HG03196 (cell line): ENCODE results near the gene LCN2.
"Not testable (repeated sequence)": the region's sequence is repeated elsewhere in the genome, so short reads cannot be mapped to it uniquely, and the experiment has no call there.

Experiments used
- ATAC-seq: cut with Tn5 transposase; IDR thresholded peaks from one replicate; pipeline ENCODE4 v1.9.1; 2021; ENCODE audit not compliant: unreplicated experiment

Gene LCN2

DNA sequence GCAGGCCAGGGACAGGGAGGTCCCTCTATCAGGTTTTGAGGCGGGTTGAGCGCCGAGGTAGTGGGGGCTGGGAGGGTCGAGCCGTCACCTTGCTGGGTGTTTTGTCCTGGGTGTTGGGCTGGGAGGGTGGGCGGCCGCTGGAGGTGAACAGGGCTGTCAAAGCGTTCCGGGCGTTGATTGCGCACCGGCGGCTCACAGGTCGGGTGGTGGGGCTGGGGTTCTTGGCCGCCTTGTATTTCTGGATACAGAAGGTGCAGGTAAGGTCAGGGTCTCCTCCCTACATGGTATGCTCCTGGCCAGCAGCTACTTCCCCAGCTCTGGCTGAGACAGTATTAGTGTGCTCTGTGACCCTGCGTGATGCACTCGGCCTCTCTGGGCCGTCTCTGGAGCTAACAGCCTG, 16.9 kb downstream of the LCN2 start:
- ATAC-seq: no peak

DNA sequence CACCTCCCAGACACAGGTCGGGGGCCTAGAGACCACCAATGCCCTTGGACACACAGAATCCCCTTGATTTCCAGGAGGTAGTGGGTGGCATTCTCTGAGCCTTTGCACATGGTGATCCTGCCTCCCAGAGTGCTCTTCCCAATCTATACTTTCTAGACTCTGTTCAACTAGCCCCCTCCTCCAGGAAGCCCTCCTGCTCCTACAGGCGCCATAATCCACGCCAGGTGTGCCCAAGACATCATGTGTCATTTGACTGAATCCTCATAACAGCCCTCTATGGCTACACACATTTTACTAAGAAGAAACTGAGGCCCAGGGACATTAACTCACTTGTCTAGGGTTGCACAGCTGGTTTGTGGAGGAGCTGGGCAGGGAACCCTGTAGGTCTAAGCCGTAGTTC, 18.0 kb downstream of the LCN2 start:
- ATAC-seq: no peak

DNA sequence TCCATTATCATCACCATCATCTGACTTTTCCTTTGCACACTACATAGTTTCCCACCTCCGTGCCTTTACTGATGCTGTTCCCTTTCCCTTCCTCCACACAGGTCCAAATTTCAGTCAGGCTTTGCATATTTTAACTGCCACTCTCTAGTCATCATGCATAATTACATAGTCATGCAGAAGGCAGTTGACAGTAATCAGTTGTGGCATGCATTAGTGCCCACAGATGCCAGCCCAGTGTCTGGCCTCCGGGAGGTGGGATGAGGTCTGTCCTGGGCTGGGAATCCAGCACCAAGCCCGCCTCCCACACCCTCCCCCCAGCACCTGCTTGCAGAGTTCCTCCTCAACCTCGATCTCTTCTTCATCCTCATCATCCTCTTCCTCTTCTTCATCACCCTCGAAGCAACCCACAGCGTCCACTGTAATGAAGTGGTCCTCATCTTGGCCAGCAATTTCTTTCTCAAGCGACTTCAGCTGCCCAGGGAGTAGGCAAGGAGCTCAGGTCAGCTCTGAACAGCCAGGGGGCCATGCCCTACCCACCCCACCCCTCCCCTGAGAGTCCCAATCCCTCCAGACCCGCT, 19.6 kb downstream of the LCN2 start:
- ATAC-seq: no peak

DNA sequence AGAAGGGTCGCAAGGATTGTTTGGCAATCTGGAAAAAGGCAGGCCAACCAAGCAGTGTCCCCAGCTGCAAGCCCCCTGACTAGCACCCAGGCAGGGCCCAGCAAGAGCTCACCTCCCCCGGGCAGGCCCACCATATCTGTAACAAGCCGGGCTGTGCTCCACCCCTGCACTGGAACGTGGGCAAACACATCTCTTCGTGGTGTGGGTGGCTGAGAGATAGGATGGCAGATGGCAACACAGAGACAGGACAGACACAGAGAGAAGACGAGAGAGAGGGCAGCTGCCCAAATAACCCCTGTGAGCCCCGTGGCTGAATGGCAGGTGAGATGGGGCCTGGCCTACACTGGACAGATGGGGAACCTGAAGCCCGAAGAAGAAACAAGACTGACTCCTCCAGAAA, 20.2 kb downstream of the LCN2 start:
- no peak for ATAC-seq

DNA sequence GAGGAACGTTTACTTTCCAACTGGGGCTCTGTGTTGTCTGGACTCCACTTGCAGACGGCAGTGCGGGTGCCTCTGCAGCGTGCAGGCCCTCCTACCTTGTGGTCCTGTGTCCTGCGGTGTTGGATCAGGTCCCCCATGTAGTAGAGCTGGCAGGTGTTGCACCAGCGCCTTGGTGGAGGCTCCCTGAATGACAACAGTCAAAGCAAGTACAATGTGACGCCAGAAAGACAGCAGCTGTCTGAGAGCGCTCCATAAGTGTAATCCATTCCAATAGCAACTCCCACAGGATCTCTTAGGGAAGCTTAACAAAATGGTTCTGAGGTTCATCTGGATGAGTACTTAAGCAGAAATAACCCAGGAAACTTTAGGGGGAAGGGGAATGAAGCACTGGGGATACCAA, 20.7 kb downstream of the LCN2 start:
- no peak for ATAC-seq

DNA sequence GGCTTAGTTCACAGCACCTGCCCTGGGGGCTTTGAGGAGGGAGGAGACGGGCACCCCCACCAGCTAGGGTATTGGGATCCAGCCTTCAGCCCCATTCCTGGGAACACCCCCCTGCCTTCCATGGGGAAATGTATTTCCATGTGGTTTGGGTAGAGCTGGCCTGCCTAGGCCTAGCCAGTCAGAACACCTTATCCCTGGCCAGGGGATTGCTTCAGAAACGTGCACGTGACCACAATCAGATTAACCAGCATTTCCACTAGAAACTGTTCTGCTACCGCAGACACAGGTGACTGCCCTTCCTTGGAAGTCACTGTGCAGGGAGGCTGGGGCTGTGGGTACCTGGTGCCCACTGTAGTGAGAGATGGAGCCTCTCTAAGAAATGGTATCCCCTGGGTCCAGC, 24.8 kb downstream of the LCN2 start:
- ATAC-seq: no peak

DNA sequence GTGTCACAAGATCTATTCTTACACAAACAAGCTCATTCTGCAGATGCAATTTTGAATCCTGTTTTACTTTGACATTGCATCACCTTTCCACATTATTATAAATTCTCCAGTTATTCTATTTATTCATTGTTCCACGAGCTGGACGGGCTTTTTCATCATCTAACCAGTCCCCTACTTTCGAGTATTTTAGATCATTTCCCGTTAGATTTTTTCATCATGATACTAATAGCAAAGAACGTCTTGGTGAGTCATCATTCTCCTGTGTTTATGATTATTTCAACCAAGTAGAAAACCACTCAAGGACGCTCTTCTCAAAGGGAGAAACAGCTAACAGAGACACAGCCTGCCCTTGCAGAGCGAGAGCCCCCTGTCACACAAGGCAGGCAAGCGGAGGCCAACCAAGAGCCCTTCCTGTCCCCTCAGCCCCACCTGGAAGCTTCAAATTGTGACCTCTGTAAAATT, 25.9 kb downstream of the LCN2 start:
- ATAC-seq: no peak

DNA sequence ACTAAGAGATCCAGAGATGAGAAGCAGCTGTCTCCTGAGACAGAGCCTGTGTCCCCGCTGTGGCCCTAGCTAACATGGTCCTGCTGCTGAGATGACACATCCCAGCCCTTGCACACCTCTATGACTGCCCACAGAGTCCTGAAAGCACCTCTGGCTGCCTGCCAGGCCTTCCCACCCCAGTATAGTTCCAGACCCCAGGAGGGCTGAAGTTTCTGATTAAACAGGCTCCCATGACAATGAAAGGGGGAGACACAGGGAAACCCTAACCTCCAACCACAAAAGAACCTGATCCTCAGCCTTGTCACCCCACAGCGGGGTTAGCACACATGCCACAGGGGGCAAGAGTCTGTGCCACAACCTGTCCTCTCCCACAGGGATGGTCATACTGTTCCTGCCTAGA, 26.5 kb downstream of the LCN2 start:
- no peak for ATAC-seq

DNA sequence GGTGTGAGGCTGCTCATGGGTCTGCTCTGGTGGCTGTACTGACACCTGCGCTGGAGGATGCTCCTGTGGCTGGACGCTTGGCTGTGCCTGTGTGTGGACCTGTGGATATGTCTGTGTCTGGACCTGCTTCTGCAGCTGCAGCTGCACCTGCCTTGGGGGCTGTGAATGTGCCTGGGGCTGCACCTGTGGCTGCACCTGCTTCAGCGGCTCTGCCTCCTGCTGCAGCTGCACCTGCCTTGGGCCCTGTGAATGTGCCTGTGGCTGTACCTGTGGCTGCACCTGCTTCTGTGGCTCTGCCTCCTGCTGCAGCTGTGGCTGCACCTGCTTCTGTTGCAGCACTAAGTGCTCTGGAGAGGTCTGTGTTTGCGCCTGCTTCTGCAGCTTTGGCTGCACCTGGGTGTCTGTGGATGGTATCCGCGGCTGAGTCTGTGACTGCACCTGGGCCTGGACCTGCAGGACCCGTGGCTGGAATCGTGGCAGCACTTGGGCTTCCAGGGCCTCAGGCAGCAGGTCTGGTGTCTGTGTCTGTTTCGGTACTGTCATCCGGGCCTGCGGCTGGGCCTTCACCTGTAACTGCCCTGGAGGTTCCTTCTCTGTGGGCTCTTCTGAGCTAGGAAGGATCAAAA, 29.7 kb downstream of the LCN2 start:
- ATAC-seq: no peak

DNA sequence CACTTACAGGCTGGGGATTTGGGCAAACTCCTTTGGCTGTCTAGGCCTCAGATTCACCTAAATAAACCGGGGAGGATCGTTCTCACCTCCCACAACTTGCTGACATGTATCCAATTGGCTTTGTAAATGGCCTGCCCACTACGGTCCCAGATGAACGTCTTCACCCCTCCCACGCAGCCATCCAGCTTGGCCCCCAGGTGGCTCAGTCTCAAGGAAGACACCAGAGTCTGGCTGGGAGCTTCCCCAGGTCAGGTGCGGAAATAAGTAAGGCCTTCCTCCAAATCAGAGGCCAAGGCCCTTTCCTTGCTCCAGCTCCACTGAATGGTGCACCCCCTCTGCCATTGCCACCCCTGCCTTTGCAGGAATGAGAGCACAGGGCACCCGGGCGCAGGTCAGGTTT, 30.7 kb downstream of the LCN2 start:
- no peak for ATAC-seq

DNA sequence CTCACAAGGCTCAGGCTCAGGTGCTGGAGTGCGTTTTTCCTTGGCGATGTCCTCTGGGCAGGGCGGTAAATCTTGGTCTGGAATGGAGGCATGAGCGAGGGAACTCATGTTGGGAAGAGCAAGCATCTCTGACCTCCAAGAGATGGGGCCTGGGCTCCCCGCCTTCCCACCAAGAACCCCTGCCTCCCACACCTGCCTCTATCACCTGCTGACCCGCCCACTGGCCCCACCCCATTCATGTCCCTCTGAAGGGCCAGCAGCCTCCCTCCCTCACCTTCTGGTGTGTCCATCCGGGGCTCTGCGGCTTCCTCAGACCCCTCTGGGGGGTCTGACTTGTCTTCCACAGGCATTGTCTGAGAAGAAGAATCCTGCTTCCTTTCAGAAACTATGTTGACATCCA, 31.2 kb downstream of the LCN2 start:
- ATAC-seq: no peak

DNA sequence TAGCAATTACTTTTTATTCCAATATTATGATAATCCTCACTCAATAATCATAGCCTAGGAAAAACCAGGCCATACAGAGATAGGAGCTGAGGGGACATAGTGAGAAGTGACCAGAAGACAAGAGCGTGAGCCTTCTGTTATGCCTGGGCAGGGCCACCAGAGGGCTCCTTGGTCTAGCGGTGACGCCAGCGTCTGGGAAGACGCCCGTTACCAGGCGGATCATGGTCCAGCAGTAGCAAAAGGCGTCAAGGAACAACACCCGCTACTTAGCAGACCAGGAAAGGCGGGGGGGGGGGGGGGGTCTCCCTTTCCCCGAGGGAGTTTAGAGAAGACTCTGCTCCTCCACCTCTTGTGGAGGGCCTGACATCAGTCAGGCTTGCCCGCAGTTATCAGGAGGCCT, 32.2 kb downstream of the LCN2 start:
- not testable (repeated sequence) for ATAC-seq

DNA sequence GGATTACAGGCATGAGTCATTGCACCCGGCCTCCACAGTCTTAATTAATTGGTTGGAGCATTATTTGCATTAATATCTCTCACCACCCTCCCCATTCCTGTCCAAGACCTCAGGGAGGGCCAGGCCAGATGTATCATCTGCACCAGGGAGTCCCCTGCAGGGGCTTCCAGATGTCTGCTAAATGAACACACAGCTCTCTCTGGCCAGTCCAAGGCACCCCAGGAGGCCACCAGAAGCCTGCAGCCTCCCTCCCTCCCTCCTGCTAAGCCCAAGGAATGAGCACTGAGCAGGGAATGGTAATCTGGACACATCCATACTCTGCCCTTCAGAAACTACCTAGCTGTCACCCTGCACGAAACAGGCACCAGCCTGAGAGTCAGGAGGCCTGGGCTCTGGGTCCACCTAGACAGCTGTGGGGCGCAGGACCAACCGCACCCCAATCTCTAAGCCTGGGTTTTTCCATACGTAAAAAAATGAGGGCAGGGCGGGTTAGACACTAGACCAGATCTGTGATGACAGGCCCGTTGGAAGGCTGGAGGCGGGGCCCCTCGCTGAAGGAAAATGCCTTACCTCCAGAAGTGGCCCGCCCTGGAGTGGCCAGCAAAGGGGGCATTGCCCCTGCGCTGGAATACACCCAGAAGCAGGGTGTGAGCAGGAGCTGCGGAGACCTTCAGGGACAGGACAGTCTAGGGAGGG, 33.8 kb downstream of the LCN2 start:
- no peak for ATAC-seq

DNA sequence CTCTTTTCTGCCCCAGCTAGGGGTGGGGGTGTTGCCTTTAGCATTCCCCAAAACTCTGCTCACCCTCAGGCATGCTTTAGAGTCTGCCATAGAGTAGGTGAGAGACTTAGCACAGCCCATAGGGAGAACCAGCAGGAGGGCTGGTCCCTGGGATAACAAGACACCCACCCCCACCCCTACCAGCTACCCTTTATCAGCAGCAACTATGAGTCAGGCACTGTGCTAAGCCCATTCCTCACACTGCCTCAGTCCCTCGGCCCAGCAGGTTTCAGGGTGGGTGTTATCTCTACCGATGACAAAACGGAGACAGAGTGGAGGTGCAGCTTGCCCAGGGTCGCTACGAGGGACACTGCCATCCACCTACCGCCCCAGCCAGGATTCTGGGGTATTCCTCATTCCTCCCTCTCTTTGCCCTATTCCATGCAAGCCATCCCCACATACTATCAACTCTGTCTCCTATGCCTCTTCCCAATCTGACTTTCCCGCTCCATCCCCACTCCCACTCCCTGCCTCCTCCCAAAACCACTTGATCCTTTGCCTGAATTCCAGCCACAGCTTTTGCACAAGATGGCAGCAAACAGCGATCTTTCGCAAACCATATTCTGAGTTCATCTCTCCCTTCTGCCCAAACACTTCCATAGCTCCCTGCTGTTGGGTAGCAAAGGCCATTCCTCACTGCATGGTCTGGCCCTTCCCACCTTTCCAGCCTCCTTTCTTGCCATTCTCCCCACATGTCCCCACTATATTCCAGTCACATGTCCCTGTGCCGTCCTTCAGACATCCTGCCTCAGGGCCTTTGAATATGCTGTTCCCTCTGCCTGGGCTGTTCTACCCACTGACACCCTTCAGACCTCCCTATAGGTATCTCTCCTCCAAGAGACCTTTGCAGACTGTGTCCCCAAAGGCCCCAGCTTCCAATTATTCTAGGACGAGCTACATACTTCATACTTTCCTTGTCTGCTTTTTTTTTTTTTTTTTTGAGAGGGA, 37.0 kb downstream of the LCN2 start:
- no peak for ATAC-seq

DNA sequence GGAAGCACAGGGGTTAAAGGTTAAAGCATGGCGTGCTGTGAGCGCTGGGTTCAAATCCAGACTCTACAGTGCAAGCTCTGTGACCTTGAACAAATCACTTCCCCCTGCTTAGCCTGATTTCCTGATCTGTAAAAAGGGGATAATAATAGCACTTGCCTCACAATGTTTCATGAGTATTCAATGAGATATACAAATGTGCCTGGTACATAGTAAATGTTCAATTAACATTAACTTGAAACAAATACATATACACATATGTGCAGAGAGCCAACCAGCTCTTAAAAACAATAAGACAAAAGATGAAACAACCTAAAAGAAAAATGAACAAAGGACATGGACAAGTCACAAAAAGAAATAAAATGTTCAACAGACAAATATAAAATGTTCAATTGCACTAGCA, 38.1 kb downstream of the LCN2 start:
- ATAC-seq: no peak

DNA sequence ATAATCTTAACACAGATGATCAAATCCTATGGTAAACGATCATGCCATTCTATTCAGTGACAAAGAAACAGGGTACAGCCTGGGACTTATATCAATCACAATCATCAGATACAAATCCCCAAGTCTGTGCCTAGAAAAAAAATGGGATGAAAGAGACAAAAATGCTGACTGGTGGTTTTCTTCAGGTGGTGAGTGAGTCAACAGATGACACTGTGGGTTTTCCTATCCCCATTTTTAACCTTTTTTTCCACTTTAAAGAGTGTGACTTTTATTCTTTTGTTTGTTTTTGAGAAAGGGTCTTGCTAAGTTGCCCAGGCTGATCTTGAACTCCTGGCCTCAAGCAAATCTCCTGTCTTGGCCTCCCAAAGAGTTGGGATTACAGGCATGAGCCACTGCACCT, 39.0 kb downstream of the LCN2 start:
- no peak for ATAC-seq

DNA sequence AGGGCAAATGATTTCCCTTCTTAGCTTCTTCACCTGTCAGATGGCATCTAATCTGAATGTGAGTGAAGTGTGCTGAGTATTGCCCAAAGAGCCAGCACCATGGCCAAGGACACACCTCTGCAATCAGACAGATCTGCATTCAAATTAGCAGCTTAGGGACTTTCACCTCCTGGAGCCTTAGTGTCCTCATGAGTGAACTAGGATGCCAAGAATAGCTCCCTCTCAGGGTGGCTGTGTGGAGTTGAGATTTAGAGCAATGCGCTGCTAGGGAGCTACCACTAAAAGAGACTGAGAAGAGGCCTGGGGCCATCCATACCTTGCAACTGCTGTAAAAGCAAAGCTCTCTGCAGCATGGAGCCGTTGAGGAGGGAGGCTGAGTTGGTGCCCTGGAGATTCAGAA, 40.8 kb downstream of the LCN2 start:
- ATAC-seq: no peak

DNA sequence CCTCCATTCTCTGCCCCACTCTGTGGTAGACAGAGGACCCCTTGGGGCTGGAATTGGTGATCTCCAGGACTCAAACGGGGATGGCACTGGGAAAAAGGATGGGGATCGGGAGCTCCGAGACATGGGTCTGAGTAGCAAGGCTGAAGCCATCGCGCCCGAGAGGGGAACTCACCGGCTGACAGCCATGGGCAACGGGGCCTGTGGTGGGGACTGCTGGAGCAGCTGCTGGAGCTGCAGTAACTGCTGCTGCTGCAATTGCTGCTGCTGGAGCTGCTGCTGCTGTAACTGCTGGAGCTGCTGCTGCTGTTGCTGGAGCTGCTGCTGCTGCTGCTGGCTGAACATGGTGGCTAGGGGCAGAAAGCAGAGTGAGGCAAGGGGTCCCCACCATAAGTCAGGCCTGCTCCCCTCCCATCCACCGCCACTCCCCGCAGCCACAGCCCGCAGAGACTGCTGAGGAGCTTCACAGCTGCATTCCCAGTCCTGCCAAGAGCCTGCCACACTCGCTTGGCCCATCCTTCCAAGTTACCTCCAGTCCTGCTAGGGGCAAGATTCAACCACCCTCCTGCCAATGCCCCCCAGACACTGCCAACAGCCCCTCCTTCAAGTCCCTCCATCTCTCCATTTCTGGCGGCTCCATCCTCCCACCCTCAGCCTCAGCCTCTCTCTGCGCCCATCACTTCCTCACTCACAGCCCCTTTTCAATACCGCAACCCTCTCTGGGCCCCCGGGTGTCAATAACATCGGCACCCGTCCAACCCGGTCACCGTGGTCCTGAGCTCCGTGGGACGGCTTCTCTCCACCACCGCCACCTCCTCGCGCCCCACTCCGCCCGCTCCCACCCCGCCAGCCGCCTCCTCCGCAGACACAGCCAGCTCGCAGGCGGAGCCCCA, 41.5 kb downstream of the LCN2 start:
- peak; percentile 14 for ATAC-seq

DNA sequence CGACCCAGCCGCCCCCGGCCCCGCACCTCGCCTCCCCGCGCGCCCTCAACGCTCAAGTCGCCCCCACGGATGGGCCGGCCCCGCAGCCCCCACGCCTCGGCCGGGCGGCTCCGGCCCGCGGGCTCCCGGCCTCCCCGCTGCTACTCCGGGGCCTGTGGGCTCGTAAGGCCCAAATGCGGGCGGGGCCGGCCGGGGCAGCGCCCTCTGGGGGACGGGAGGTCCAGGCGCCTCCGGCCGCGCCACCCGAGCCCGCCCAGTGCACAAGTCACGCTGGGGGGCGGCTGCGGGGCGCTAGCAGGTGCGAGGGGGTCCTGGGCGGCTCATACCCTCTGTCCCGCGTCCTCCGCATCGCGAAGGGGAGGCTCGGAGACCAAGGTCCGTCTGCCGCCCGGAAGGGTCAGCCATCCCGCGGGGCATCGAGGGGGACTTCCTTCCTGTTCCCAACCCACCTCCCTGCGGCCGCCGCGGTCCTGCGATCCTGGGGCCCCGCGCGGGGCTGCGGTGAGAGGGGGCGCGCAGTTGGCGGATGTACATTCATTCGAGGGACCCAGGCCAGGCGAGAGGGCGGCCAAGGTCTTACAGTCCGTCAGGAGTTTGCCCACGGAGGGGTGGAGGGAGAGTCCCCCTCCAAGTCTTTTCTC, 42.3 kb downstream of the LCN2 start, which contains the start of gene CIZ1:
CIZ1 (minus strand) TSS at position 167 of the 641 bp plus-strand sequence. CDS start 715 bp downstream, outside the sequence.
- peak; percentile 80 for ATAC-seq
